Right renal pelvis (tissue), 4 donors: ENCODE results near the gene MAGI1. TPM values are rescaled to one million over a fixed set of nuclear protein-coding genes. Genes with fewer than 3 reads are reported as not detected.

ENCODE experiments used
- DNase-seq, 4 donors: peaks; one replicate each; pipeline ENCODE4 v3.0.0-alpha.2; 2013; ENCODE audit warnings: low read depth in 4 of 4, low spot score in 3 of 4, missing footprints in 1 of 4
- polyA plus RNA-seq, 4 donors: library from polyadenylated mRNA; unstranded; fragments of 120-200 nt; gene quantifications; one replicate each; pipeline ENCODE4 v1.2.1, GENCODE V29; 2013; ENCODE audit not compliant: insufficient read length in 4 of 4

Gene MAGI1
- polyA plus RNA-seq, 4 donors = 25.8 to 32.9 (median 28.6) TPM

- DNase-seq = no peak
Measured at GRCh38 chr3:65950340-65951326, 88.1 kb downstream of the MAGI1 start.

- DNase-seq = no peak
Measured at GRCh38 chr3:65948841-65949573, 89.7 kb downstream of the MAGI1 start.

GRCh38 chr3:65946438-65946837, 92.3 kb downstream of the MAGI1 start:
- no peak for DNase-seq

- DNase-seq = no peak
Measured at GRCh38 chr3:65945953-65946352, 92.8 kb downstream of the MAGI1 start.

GRCh38 chr3:65945480-65945879, 93.2 kb downstream of the MAGI1 start:
- DNase-seq = no peak

GRCh38 chr3:65944252-65944651, 94.5 kb downstream of the MAGI1 start:
- no peak for DNase-seq

- DNase-seq = no peak
Measured at GRCh38 chr3:65939801-65940246, 98.9 kb downstream of the MAGI1 start.

GRCh38 chr3:65939184-65939583, 99.5 kb downstream of the MAGI1 start:
- DNase-seq = no peak

GRCh38 chr3:65938676-65939075, 100.0 kb downstream of the MAGI1 start:
- no peak for DNase-seq

GRCh38 chr3:65938147-65938546, 100.6 kb downstream of the MAGI1 start:
- no peak for DNase-seq

- no peak for DNase-seq
Measured at GRCh38 chr3:65936908-65937638, 101.6 kb downstream of the MAGI1 start.

GRCh38 chr3:65935724-65936123, 103.0 kb downstream of the MAGI1 start:
- no peak for DNase-seq

- DNase-seq = no peak
Measured at GRCh38 chr3:65930648-65931047, 108.1 kb downstream of the MAGI1 start.

GRCh38 chr3:65928110-65928509, 110.6 kb downstream of the MAGI1 start:
- DNase-seq = no peak

- DNase-seq = no peak
Measured at GRCh38 chr3:65927576-65927975, 111.1 kb downstream of the MAGI1 start.

- DNase-seq = no peak
Measured at GRCh38 chr3:65925254-65925954, 113.3 kb downstream of the MAGI1 start.

- DNase-seq = no peak
Measured at GRCh38 chr3:65924762-65925161, 114.0 kb downstream of the MAGI1 start.

GRCh38 chr3:65922441-65922840, 116.3 kb downstream of the MAGI1 start:
- DNase-seq = no peak

- DNase-seq = no peak
Measured at GRCh38 chr3:65919826-65920225, 118.9 kb downstream of the MAGI1 start.

- DNase-seq = no peak
Measured at GRCh38 chr3:65915477-65915876, 123.2 kb downstream of the MAGI1 start.
